ENCODE data around the gene PSMB7.

DNA sequence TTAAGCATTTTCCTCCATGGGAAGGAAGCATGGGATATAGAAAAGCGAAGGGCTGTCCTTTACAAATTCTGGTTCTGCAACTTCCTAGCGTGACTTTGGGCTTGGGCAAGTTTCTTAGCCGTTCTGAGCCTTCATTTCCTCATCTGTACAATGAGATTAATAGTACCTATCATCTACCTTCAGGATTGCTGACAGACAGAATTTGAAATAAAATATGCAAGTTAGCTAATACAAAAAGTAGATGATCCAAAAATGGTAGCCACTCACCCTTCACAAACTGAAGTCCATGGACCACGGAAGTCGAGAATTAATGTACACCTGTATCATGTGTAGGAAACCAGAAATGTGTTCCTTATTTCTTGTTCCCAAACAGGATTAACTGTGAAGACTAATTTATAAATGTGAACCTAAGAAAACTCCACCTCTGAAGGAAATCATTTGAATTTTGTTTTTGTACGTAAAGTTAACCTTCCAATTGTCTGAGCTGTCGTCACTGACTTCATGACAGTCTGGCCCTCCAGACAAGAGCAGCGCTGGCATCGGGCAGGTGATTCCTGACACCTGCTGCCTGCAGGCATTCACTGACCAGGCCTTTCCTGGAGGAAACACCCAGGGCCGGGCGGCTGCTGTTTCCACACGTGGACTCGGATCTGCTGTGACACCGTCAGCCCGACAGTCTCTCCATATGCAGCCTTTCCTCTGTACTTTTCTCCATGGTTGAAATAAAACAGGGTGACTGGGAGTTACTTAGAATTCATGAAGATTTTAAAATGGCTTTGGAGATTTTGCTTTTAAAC, 63.4 kb downstream of the PSMB7 start:
- TF ChIP-seq ZNF747 (tag by site-specific recombination; IDR thresholded peaks at IDR 0.05) (no peak), ZNF660 (tag by site-specific recombination; IDR thresholded peaks at IDR 0.05) (no peak), ZNF433 (tag by site-specific recombination; IDR thresholded peaks at IDR 0.05; ENCODE audit: low read depth) (no peak), ZNF473 (tag by site-specific recombination; IDR thresholded peaks at IDR 0.05) (no peak), ZNF121 (tag by site-specific recombination; IDR thresholded peaks at IDR 0.05) (no peak)
- TF ChIP-seq, protein P1, sequence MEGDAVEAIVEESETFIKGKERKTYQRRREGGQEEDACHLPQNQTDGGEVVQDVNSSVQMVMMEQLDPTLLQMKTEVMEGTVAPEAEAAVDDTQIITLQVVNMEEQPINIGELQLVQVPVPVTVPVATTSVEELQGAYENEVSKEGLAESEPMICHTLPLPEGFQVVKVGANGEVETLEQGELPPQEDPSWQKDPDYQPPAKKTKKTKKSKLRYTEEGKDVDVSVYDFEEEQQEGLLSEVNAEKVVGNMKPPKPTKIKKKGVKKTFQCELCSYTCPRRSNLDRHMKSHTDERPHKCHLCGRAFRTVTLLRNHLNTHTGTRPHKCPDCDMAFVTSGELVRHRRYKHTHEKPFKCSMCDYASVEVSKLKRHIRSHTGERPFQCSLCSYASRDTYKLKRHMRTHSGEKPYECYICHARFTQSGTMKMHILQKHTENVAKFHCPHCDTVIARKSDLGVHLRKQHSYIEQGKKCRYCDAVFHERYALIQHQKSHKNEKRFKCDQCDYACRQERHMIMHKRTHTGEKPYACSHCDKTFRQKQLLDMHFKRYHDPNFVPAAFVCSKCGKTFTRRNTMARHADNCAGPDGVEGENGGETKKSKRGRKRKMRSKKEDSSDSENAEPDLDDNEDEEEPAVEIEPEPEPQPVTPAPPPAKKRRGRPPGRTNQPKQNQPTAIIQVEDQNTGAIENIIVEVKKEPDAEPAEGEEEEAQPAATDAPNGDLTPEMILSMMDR (tag by site-specific recombination; IDR thresholded peaks at IDR 0.05), result no peak
- TF ChIP-seq, protein P2, sequence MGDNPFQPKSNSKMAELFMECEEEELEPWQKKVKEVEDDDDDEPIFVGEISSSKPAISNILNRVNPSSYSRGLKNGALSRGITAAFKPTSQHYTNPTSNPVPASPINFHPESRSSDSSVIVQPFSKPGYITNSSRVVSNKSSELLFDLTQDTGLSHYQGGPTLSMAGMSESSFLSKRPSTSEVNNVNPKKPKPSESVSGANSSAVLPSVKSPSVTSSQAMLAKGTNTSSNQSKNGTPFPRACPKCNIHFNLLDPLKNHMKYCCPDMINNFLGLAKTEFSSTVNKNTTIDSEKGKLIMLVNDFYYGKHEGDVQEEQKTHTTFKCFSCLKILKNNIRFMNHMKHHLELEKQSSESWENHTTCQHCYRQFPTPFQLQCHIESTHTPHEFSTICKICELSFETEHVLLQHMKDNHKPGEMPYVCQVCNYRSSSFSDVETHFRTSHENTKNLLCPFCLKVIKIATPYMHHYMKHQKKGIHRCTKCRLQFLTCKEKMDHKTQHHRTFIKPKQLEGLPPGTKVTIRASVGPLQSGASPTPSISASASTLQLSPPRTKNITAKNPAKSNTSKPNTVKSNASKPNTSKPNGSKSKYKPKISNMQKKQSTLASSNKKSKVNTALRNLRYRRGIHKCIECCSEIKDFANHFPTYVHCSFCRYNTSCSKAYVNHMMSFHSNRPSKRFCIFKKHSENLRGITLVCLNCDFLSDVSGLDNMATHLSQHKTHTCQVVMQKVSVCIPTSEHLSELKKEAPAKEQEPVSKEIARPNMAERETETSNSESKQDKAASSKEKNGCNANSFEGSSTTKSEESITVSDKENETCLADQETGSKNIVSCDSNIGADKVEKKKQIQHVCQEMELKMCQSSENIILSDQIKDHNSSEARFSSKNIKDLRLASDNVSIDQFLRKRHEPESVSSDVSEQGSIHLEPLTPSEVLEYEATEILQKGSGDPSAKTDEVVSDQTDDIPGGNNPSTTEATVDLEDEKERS (tag by site-specific recombination; IDR thresholded peaks at IDR 0.05), result no peak

Measured in HEK293 (cell line).